NCI-H526 treated with DMSO at 0.1 percent for 48 hours (cell line): Measurements from ENCODE around the gene ILK.

Experiments
- DNase-seq: peaks from one replicate; lab custom pipeline; 2025; lab: John Stamatoyannopoulos, UW

The ILK gene

GRCh38 chr11:6657346-6657745 lies 53.8 kb downstream of the ILK start:
- no peak for DNase-seq

GRCh38 chr11:6658647-6659046 lies 55.1 kb downstream of the ILK start:
- no peak for DNase-seq
